HG03103 (cell line): ENCODE data around the gene SLC2A9.

ENCODE experiments used
- ATAC-seq: cut with Tn5 transposase; IDR thresholded peaks from one replicate; pipeline ENCODE4 v1.9.1; 2021; ENCODE audit warnings: low read depth; ENCODE audit not compliant: unreplicated experiment

The SLC2A9 gene

GRCh38 chr4:9969526-9970398, 51.5 kb downstream of the SLC2A9 start:
- ATAC-seq: no peak

- no peak for ATAC-seq
Measured at GRCh38 chr4:9968472-9968871, 52.8 kb downstream of the SLC2A9 start.

GRCh38 chr4:9964879-9965278, 56.4 kb downstream of the SLC2A9 start:
- no peak for ATAC-seq

- ATAC-seq: no peak
Measured at GRCh38 chr4:9963328-9963727, 58.0 kb downstream of the SLC2A9 start.

- no peak for ATAC-seq
Measured at GRCh38 chr4:9962611-9963314, 58.5 kb downstream of the SLC2A9 start.

- ATAC-seq: no peak
Measured at GRCh38 chr4:9954468-9954867, 66.8 kb downstream of the SLC2A9 start.

- ATAC-seq: no peak
Measured at GRCh38 chr4:9953089-9953488, 68.2 kb downstream of the SLC2A9 start.

GRCh38 chr4:9952415-9952950, 68.8 kb downstream of the SLC2A9 start:
- no peak for ATAC-seq

GRCh38 chr4:9949573-9949972, 71.7 kb downstream of the SLC2A9 start:
- ATAC-seq: no peak

GRCh38 chr4:9947168-9948062, 73.9 kb downstream of the SLC2A9 start:
- ATAC-seq: no peak

- ATAC-seq: no peak
Measured at GRCh38 chr4:9946170-9946569, 75.1 kb downstream of the SLC2A9 start.

- no peak for ATAC-seq
Measured at GRCh38 chr4:9944431-9945425, 76.6 kb downstream of the SLC2A9 start.

- ATAC-seq: no peak
Measured at GRCh38 chr4:9943761-9944160, 77.5 kb downstream of the SLC2A9 start.

GRCh38 chr4:9942921-9943600, 78.2 kb downstream of the SLC2A9 start:
- ATAC-seq: no peak

- no peak for ATAC-seq
Measured at GRCh38 chr4:9942139-9942538, 79.2 kb downstream of the SLC2A9 start.

GRCh38 chr4:9940041-9940440, 81.3 kb downstream of the SLC2A9 start:
- ATAC-seq: no peak

GRCh38 chr4:9938933-9939332, 82.4 kb downstream of the SLC2A9 start:
- ATAC-seq: no peak

GRCh38 chr4:9937078-9937477, 84.2 kb downstream of the SLC2A9 start:
- no peak for ATAC-seq

- no peak for ATAC-seq
Measured at GRCh38 chr4:9936129-9936644, 85.1 kb downstream of the SLC2A9 start.
